Measurements from ENCODE around the gene KDM3A. TPM values are rescaled to one million over a fixed set of nuclear protein-coding genes. Genes with fewer than 3 reads are reported as not detected.

KDM3A gene
- total RNA-seq, 2 donors from 2014 or later, result 31.8 to 34.4 TPM

DNA sequence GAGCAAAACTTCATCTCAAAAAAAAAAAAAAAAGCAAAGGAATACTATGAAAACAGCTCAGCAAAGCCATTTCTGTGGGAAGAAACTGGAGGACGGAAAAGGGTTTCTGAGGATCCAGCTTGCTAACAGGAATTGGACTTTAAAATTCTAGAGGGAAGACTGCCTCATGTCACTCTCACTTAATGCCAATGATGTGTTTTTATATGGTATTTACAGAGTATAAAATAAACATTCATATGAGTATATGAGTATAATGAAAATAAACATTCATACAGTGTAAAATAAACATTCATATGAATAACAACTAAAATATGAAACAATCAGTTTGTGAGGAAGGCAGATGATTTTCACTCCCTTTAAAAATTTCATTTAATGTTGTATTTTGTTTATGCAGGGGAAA is 78.2 kb downstream of the KDM3A start:
- H3K4me1 Mint-ChIP-seq, result no peaks in the 10 kb centered on the region
- H3K4me3 Mint-ChIP-seq, result no peak overlapping the region
- Histone ChIP-seq H3K4me3 (ENCODE audit: low read length) (no peak overlapping the region), H3K9ac (ENCODE audit: extremely low read depth, low read length, poor library complexity, severe bottlenecking) (no peak overlapping the region), H3K36me3 (ENCODE audit: control insufficient read depth, insufficient read depth, low read length) (peaks cover 7% of the 10 kb centered on the region), H3K27ac (ENCODE audit: low read depth, low read length) (no peak overlapping the region), H3K27me3 (ENCODE audit: control insufficient read depth, insufficient read depth, low read length, poor library complexity, severe bottlenecking) (no peaks in the 10 kb centered on the region), H3K9me3 (ENCODE audit: control insufficient read depth, low read length) (no peaks in the 10 kb centered on the region), H3K4me1 (ENCODE audit: control insufficient read depth, insufficient read depth, low read length) (no peaks in the 10 kb centered on the region)
- 88% methylated on average over 1 of the region's 1 CpG; no CpG with 5 or more reads in 1 of the 2 experiments for WGBS, 2 experiments (ENCODE audit: insufficient coverage in 1 of 2, insufficient read length in 1 of 2)
- H3K36me3 Mint-ChIP-seq (ENCODE audit: low read depth), result peaks cover 19% of the 10 kb centered on the region
- H3K27me3 Mint-ChIP-seq (ENCODE audit: insufficient read depth), result no peaks in the 10 kb centered on the region
- H3K9me3 Mint-ChIP-seq, result peaks cover 2% of the 10 kb centered on the region
- H3K27ac Mint-ChIP-seq, result no peak overlapping the region
- TF ChIP-seq, protein P1, sequence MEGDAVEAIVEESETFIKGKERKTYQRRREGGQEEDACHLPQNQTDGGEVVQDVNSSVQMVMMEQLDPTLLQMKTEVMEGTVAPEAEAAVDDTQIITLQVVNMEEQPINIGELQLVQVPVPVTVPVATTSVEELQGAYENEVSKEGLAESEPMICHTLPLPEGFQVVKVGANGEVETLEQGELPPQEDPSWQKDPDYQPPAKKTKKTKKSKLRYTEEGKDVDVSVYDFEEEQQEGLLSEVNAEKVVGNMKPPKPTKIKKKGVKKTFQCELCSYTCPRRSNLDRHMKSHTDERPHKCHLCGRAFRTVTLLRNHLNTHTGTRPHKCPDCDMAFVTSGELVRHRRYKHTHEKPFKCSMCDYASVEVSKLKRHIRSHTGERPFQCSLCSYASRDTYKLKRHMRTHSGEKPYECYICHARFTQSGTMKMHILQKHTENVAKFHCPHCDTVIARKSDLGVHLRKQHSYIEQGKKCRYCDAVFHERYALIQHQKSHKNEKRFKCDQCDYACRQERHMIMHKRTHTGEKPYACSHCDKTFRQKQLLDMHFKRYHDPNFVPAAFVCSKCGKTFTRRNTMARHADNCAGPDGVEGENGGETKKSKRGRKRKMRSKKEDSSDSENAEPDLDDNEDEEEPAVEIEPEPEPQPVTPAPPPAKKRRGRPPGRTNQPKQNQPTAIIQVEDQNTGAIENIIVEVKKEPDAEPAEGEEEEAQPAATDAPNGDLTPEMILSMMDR (conservative IDR thresholded peaks at IDR 0.05), result no peak
- DNase-seq, result no peak

DNA sequence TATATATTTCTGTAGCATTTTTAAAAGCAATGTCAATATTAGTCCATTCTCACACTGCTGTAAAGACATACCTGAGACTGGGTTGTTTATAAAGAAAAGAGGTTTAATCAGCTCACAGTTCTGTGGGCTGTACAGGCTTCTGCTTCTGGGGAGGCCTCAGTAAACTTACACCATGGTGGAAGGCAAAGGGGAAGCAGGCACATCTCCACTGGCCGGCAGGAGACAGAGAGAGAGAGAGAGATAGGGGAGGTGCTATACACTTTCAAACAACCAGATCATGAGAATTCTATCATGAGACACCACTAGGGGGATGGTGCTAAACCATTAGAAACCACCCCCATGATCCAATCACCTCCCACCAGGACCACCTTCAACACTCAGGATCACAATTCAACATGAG is 79.0 kb downstream of the KDM3A start:
- Mint-ChIP-seq H3K4me1 (peaks cover 4% of the 10 kb centered on the region), H3K27me3 (ENCODE audit: insufficient read depth) (no peaks in the 10 kb centered on the region), H3K4me3 (no peak overlapping the region), H3K27ac (no peak overlapping the region), H3K9me3 (peaks cover 2% of the 10 kb centered on the region), H3K36me3 (ENCODE audit: low read depth) (peaks cover 19% of the 10 kb centered on the region)
- no peak overlapping the region for H3K9ac ChIP-seq (ENCODE audit: extremely low read depth, low read length, poor library complexity, severe bottlenecking)
- TF ChIP-seq, protein P1 (conservative IDR thresholded peaks at IDR 0.05), result peak; percentile 45
- WGBS, 2 experiments (ENCODE audit: insufficient coverage in 1 of 2, insufficient read length in 1 of 2), result no CpG with 5 or more reads among the region's 1 CpG
- no peaks in the 10 kb centered on the region for H3K4me1 ChIP-seq (ENCODE audit: control insufficient read depth, insufficient read depth, low read length)
- peaks cover 7% of the 10 kb centered on the region for H3K36me3 ChIP-seq (ENCODE audit: control insufficient read depth, insufficient read depth, low read length)
- H3K9me3 ChIP-seq (ENCODE audit: control insufficient read depth, low read length), result no peaks in the 10 kb centered on the region
- no peak overlapping the region for H3K4me3 ChIP-seq (ENCODE audit: low read length)
- DNase-seq, result no peak
- no peaks in the 10 kb centered on the region for H3K27me3 ChIP-seq (ENCODE audit: control insufficient read depth, insufficient read depth, low read length, poor library complexity, severe bottlenecking)
- H3K27ac ChIP-seq (ENCODE audit: low read depth, low read length), result no peak overlapping the region

DNA sequence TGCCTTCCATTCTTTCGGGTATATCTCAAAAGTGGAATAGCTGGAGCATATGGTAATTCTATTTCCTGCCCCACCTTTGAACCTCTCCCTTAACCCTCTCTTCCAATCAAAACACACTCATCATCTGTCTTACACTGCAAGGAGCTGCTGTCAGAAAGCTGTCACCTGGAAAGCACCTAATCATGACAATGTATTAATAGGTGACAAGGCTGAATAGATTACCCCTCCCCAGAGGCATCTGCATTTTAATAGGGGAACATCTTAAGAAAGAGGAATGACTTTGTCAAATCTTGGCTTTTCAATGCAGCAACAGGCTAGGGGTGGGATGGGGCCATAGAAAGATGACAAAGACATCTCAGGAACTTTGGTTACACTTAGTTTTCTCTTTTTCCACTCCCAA is 80.8 kb downstream of the KDM3A start:
- no peak for DNase-seq
- H3K27ac ChIP-seq (ENCODE audit: low read depth, low read length), result no peak overlapping the region
- no peaks in the 10 kb centered on the region for H3K9me3 ChIP-seq (ENCODE audit: control insufficient read depth, low read length)
- peaks cover 16% of the 10 kb centered on the region for H3K4me1 Mint-ChIP-seq
- no peak overlapping the region for H3K4me3 ChIP-seq (ENCODE audit: low read length)
- H3K4me1 ChIP-seq (ENCODE audit: control insufficient read depth, insufficient read depth, low read length), result no peaks in the 10 kb centered on the region
- no peaks in the 10 kb centered on the region for H3K27me3 Mint-ChIP-seq (ENCODE audit: insufficient read depth)
- no peak overlapping the region for H3K27ac Mint-ChIP-seq
- no peak overlapping the region for H3K4me3 Mint-ChIP-seq
- WGBS, 2 experiments (ENCODE audit: insufficient coverage in 1 of 2, insufficient read length in 1 of 2), result 88% methylated on average over 1 of the region's 1 CpG; no CpG with 5 or more reads in 1 of the 2 experiments
- H3K9me3 Mint-ChIP-seq, result no peaks in the 10 kb centered on the region
- H3K36me3 ChIP-seq (ENCODE audit: control insufficient read depth, insufficient read depth, low read length), result peaks cover 7% of the 10 kb centered on the region
- H3K9ac ChIP-seq (ENCODE audit: extremely low read depth, low read length, poor library complexity, severe bottlenecking), result no peak overlapping the region
- H3K36me3 Mint-ChIP-seq (ENCODE audit: low read depth), result peaks cover 15% of the 10 kb centered on the region
- H3K27me3 ChIP-seq (ENCODE audit: control insufficient read depth, insufficient read depth, low read length, poor library complexity, severe bottlenecking), result no peaks in the 10 kb centered on the region
- TF ChIP-seq, protein P1 (conservative IDR thresholded peaks at IDR 0.05), result no peak
